PFSK-1 (cell line): ENCODE measurements around the gene PLA2G4B.

Experiments used
- POLR2AphosphoS5 ChIP-seq: IDR thresholded peaks from 2 replicates; pipeline ENCODE4 v1.6.1; 2012; ENCODE audit warnings: low read depth, mild to moderate bottlenecking, control low read depth, low read length, moderate library complexity
- TAF1 ChIP-seq: IDR thresholded peaks from 2 replicates; pipeline ENCODE4 v1.6.1; 2012; ENCODE audit warnings: low read length, control low read depth, borderline replicate concordance; ENCODE audit not compliant: insufficient read depth
- TF ChIP-seq, protein P1 (sequence below), 2 experiments: IDR thresholded peaks; 2 replicates each; pipeline versions ENCODE4 v1.6.1 to v1.8.0; 2011 to 2012; ENCODE audit warnings: low read depth in 2 of 2, low read length in 2 of 2, control low read depth in 1 of 2, inconsistent platforms in 1 of 2, mild to moderate bottlenecking in 1 of 2, moderate library complexity in 1 of 2; ENCODE audit not compliant: insufficient read depth in 1 of 2

DNA sequence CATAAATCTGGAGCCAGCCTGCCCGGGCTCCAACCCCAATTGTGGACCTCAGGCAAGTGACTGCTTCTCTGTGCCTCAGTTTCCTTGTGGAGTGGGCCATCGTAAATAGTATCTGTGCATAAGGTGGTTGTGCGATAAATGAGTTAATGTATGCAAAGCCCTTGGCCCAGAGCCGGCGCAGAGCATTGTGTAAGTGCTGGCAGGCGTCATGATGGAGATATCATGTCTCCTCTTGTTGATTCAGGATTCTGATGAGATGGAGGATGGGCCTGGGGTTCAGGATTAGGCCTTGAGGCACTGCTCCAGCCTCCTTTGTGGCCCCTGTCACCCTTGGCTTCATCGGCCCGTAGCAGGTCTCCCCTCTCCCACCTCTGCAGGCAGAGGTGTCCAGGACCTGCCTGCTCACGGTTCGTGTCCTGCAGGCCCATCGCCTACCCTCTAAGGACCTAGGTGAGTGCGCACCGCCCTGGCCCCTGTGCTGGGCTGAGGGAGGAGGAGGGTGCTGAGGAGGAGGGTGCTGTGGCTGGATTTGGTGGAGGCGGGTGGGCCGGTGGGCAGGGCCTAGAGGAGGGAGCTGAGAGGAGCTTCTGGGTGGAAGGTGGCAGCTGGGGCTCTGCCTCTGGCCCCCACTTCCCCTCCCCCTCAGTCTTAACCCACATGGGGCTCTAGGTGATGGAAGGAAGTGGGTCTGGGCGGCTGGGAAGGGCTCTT is 1.3 kb downstream of the PLA2G4B start:
- TF ChIP-seq POLR2AphosphoS5 (no peak), TAF1 (no peak)
- TF ChIP-seq, protein P1, sequence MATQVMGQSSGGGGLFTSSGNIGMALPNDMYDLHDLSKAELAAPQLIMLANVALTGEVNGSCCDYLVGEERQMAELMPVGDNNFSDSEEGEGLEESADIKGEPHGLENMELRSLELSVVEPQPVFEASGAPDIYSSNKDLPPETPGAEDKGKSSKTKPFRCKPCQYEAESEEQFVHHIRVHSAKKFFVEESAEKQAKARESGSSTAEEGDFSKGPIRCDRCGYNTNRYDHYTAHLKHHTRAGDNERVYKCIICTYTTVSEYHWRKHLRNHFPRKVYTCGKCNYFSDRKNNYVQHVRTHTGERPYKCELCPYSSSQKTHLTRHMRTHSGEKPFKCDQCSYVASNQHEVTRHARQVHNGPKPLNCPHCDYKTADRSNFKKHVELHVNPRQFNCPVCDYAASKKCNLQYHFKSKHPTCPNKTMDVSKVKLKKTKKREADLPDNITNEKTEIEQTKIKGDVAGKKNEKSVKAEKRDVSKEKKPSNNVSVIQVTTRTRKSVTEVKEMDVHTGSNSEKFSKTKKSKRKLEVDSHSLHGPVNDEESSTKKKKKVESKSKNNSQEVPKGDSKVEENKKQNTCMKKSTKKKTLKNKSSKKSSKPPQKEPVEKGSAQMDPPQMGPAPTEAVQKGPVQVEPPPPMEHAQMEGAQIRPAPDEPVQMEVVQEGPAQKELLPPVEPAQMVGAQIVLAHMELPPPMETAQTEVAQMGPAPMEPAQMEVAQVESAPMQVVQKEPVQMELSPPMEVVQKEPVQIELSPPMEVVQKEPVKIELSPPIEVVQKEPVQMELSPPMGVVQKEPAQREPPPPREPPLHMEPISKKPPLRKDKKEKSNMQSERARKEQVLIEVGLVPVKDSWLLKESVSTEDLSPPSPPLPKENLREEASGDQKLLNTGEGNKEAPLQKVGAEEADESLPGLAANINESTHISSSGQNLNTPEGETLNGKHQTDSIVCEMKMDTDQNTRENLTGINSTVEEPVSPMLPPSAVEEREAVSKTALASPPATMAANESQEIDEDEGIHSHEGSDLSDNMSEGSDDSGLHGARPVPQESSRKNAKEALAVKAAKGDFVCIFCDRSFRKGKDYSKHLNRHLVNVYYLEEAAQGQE (IDR thresholded peaks at IDR 0.05; ENCODE audit: insufficient read depth in 1 of 2, low read depth in 2 of 2, low read length in 2 of 2), result no peak
